ENCODE measurements around the gene SERPINB6.
"Not testable (repeated sequence)": the region's sequence is repeated elsewhere in the genome, so short reads cannot be mapped to it uniquely, and the experiment has no call there.

SERPINB6 gene

GRCh38 chr6:2976060-2976459, 4.7 kb upstream of the SERPINB6 start:
- no peak for DNase-seq

GRCh38 chr6:2973676-2974075, 2.3 kb upstream of the SERPINB6 start:
- DNase-seq = no peak

- not testable (repeated sequence) for DNase-seq
Measured at GRCh38 chr6:2973180-2973579, 1.8 kb upstream of the SERPINB6 start.

GRCh38 chr6:2972685-2973084, 1.3 kb upstream of the SERPINB6 start:
- DNase-seq = not testable (repeated sequence)

- not testable (repeated sequence) for DNase-seq
Measured at GRCh38 chr6:2972219-2972487, 786 bp upstream of the SERPINB6 start.

GRCh38 chr6:2970753-2971419, 481 bp downstream of the SERPINB6 start:
- no peak for DNase-seq

- no peak for DNase-seq
Measured at GRCh38 chr6:2970034-2970685, 1.2 kb downstream of the SERPINB6 start.

- DNase-seq = no peak
Measured at GRCh38 chr6:2969549-2969948, 1.8 kb downstream of the SERPINB6 start.

- DNase-seq = no peak
Measured at GRCh38 chr6:2968600-2969135, 2.7 kb downstream of the SERPINB6 start.

GRCh38 chr6:2967936-2968335, 3.4 kb downstream of the SERPINB6 start:
- DNase-seq = no peak

GRCh38 chr6:2966347-2966746, 5.0 kb downstream of the SERPINB6 start:
- DNase-seq = no peak

GRCh38 chr6:2964793-2965505, 6.4 kb downstream of the SERPINB6 start:
- no peak for DNase-seq

GRCh38 chr6:2963756-2964155, 7.6 kb downstream of the SERPINB6 start:
- DNase-seq = no peak

GRCh38 chr6:2962636-2963035, 8.7 kb downstream of the SERPINB6 start:
- no peak for DNase-seq

- no peak for DNase-seq
Measured at GRCh38 chr6:2962004-2962403, 9.4 kb downstream of the SERPINB6 start.

- no peak for DNase-seq
Measured at GRCh38 chr6:2961506-2961905, 9.9 kb downstream of the SERPINB6 start.

- DNase-seq = no peak
Measured at GRCh38 chr6:2960935-2961334, 10.4 kb downstream of the SERPINB6 start.

- no peak for DNase-seq
Measured at GRCh38 chr6:2959909-2960719, 11.3 kb downstream of the SERPINB6 start.

- DNase-seq = no peak
Measured at GRCh38 chr6:2958776-2959175, 12.6 kb downstream of the SERPINB6 start.

- no peak for DNase-seq
Measured at GRCh38 chr6:2958331-2958711, 13.0 kb downstream of the SERPINB6 start.

GRCh38 chr6:2957696-2958330, 13.6 kb downstream of the SERPINB6 start:
- DNase-seq = no peak

GRCh38 chr6:2956930-2957685, 14.3 kb downstream of the SERPINB6 start:
- no peak for DNase-seq

Data from SHP77 (cell line).